IPS-18c (cell line): ENCODE data around the gene CACNA1G.

ENCODE experiments used
- H3K4me3 ChIP-seq: 2 replicates; pipeline ENCODE4 v1.7.0; 2013; ENCODE audit warnings: low read depth, mild to moderate bottlenecking, low read length, moderate library complexity; ENCODE audit not compliant: insufficient read depth
- H3K9me3 ChIP-seq: one replicate; pipeline ENCODE4 v1.6.1; 2013; ENCODE audit warnings: mild to moderate bottlenecking, low read length, moderate library complexity; ENCODE audit not compliant: control insufficient read depth, insufficient read depth

CACNA1G gene

DNA sequence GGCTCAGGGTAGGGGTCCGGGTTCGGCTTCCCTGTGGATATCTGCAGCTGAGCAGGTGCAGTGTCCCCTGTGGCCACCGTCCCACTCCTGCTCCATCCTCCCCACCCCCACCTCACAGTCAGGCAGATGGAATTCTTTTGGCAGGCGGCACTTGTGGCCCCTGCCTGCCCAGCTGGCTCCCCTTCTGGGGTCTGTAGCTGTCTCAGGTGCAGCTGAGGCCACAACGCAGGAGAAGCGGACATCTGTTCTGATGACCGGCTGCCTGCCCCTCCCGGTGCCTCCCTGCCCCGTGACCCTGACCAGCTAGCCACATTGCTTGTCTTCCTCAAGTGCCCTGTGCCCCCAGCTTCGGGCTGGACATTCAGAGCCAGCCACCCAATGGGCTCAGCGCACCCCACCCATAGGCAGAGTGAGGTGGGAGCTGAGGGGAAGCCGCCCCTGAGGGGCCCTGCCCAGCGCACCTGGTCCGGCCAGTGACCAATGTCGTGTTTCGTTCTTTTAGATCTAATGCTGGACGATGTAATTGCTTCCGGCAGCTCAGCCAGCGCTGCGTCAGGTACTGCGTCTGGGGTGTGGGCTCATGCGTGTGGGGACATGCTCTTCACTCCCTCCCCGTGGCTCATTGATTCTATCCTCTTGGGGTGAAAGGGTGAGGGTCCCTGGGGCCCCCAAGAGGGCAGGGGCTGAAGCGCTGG is 49.0 kb downstream of the CACNA1G start:
- Histone ChIP-seq H3K9me3 (no peaks in the 10 kb centered on the region), H3K4me3 (no peak overlapping the region)

DNA sequence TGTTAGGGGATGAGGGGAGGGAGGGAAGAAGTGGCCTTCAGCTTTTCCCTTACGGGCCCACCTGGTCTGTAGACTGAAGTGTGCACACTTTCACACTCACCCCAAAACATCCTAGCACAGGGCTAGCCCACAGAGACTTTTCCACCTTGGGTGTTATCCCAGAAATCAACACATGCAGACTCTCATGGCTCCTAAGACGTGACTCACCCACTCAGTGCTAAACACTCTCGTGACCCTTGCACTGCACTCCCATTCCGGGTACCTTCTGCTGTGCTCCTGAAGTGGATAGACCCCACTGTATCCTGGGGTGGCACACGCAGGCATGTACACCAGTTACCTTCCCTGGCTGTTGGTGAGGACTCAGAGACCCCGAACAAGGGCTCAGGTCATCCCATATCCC is 51.1 kb downstream of the CACNA1G start:
- Histone ChIP-seq H3K4me3 (no peak overlapping the region), H3K9me3 (no peaks in the 10 kb centered on the region)

DNA sequence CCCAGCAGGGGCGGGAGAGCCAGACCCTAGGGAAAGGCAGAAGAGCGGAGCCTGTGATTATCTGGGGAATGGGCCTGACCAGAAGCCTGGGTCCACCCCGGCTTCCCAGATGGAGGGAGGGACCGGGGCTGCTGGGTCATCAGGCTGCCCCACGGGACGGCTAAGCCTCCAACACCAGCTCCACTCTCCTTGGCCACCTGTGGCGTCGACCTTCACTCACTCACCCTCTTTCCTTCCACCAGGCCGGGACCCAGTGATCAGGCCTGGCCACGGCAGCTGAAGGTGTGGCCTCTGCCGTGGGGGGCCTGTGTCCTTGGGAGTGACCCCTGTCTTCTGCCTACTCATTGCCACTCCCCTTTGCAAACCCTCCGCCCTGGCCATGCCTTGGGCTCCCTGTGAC is 51.8 kb downstream of the CACNA1G start:
- H3K9me3 ChIP-seq: no peaks in the 10 kb centered on the region
- no peak overlapping the region for H3K4me3 ChIP-seq

DNA sequence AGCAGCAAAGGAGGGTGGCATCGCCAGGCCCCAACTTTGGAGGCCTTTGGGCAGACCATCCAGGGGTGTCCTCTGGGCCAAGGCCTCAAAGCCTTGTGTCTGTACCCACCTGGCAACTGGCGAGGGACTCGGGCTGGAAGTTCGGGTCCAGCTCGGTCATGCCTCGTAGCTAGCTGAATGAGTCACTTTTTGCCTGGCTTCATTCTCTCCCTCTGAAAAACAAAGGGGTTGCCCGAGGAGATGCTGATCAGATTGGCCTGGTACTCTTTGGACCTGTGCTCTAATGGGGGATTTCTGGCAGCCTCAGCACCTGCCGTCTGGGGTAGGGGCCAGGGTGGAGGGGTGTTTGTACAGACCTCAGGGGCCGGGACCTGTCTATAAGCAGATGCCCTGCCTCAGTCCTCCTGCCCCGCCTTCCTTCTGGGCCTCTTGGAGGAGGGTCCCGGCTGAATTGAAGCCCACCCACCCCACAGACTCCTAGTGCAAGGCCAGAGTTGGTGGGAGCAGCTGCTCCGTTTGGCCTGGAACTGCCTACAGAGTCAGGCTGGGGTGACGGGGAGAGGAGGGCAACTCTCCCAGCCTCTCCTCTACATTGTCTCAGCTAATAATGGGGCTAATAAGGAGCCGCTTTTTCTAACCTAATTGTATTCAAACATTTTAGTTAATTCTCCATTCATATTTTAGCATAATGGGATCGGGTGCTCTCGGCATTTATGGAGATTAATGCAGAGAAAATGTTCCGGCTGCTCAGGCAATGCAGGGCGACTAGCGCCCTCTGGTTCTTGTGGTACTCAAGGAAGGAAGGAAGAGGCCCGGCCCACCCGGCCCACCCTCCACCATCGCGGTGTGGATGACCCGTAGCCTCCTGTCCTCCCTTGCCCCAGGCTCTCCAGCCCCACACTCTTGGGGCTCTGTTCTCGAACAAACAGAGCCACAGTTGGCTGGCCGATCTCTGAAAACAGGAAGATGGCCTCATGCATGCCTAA is 52.8 kb downstream of the CACNA1G start:
- Histone ChIP-seq H3K9me3 (peaks cover 2% of the 10 kb centered on the region), H3K4me3 (no peak overlapping the region)

DNA sequence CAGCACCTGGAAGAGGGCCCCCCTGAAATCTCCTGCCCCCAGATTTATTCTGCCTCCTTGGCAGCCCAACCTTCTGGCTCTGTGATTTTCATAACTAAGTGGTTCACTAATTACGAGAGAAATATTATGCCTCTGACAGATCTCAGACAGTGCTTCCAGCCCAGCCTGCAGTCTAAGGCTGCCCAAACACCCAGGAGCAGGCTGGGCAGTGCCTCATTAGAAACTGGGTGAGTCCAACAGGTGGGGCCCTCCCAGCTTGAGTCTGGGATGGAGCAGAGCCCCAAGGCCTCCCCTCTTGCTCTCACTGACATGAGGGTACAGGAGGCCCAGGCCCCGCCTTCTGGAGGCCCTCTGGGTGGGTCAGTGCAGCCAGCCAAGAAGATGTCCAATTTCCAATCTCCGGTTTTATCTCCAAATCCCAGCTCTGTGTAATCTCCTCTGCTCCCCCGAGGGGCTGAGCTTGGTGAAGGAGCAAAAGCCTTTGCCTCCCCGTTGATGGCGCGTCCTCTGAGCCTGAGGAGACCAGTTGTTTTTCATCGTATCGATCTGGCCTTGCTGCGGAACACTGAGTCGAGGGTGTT is 54.0 kb downstream of the CACNA1G start:
- Histone ChIP-seq H3K4me3 (no peak overlapping the region), H3K9me3 (peaks cover 2% of the 10 kb centered on the region)

DNA sequence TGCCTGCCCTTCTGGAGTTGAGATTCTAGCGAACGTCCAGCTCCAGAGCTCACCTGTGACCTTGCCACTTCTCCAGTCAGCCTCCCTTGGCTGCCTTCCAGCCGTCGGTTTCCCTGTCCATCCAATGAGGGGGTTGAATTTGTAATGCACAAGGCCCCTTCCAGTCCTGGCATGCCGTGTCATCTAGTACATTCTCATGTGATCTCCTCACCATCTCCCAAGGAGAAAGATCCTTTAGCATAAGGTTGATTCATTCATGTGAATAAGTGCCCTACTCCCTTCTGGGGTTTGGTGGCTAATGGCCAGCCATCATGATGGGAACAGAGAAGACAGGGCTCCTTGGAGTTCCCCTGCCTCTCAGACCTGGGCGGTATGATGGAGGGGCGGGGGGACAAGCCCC is 55.3 kb downstream of the CACNA1G start:
- peaks cover 2% of the 10 kb centered on the region for H3K9me3 ChIP-seq
- H3K4me3 ChIP-seq: no peak overlapping the region

DNA sequence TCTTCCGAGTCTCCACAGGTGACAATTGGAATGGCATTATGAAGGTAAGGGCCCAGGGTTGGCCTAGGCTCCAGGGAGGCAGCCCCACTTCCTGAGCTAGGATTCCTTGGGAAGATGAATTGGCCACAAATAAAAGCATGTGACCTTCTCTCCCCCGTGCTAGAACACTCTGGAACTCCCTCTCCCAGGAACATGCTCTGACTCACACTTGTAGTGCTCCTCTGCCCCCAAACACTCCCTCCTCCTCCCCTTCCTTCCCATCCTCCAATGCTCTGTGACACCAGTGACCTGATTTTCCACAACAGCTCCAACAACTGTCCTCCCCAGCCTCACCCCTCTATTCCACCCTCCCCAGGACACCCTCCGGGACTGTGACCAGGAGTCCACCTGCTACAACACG is 57.8 kb downstream of the CACNA1G start:
- Histone ChIP-seq H3K9me3 (peaks cover 2% of the 10 kb centered on the region), H3K4me3 (no peak overlapping the region)

DNA sequence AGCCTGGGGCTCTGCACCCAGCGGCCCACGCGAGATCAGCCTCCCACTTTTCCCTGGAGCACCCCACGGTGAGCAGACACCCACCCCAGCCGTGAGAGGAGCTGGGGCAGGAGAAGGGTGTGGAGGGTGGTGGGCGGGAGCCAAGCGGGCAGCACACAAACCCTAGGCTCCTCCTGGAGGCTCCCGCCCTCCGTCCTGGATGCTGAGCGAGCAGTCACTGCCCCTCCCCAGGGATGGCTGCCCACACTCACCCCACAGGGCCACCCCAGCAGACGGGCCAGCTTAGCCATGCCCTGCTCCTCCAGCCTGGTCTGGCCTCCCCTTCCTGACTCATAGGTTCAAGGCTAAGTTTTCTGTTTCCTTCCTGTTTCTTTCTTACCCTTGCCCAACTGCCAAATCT is 58.4 kb downstream of the CACNA1G start:
- H3K9me3 ChIP-seq: peaks cover 2% of the 10 kb centered on the region
- H3K4me3 ChIP-seq: no peak overlapping the region

DNA sequence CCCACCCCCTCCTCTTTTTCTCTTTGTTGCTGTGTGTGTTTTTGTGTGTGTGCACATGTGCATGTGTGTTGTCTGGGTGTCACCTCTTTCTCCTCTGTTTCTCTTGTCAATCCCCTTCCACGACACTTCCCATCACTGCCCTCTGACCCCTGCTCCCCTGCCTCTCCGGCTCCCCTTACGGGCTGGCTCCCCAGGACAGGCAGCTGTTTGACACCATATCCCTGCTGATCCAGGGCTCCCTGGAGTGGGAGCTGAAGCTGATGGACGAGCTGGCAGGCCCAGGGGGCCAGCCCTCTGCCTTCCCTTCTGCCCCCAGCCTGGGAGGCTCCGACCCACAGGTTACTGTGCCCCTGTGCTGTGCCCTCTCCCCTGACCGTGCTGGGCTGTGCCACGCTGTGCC is 59.0 kb downstream of the CACNA1G start:
- Histone ChIP-seq H3K9me3 (peaks cover 2% of the 10 kb centered on the region), H3K4me3 (no peak overlapping the region)

DNA sequence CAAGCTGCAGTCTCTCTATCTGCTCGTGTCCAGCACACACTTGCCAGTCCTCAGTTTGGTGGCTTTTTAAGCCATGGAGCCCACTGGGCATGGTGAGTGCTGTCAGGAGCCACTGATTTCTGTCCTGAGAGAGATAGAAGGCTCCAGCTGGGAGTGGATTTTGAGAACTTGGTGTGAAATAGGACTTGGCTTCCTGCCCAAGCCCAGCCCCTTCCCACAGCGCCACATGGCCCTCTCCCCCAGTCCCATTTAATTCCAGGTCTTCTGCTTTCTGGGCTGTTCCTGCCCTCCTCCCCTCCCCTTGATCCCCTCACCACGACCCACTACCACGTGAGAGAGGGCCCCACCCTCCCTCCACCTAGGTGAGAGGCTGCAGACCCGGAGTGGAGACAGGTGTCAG is 59.7 kb downstream of the CACNA1G start:
- peaks cover 2% of the 10 kb centered on the region for H3K9me3 ChIP-seq

DNA sequence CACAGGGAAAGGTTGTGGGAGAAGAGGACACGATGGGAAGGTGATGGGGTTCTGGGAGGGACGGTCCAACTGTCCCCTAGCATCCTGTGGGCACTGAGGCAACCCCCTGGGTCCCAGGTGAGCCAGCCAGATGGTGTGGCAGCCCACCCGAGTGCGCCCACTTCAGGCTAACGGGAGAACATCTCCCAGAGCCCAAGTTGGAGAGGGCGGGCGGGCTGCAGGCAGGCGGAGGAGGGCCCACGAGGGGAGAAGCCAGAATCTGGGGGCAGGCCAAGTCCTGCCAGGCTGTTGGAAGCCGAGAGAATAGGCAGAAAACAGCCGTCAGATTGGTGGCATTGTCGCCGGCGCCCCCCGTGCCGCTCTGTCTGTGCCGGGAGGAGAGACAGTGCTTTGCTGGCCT is 60.3 kb downstream of the CACNA1G start:
- Histone ChIP-seq H3K4me3 (no peak overlapping the region), H3K9me3 (peaks cover 2% of the 10 kb centered on the region)

More for the DNA sequence above, 59.7 kb downstream of the CACNA1G start:
- H3K4me3 ChIP-seq: no peak overlapping the region

DNA sequence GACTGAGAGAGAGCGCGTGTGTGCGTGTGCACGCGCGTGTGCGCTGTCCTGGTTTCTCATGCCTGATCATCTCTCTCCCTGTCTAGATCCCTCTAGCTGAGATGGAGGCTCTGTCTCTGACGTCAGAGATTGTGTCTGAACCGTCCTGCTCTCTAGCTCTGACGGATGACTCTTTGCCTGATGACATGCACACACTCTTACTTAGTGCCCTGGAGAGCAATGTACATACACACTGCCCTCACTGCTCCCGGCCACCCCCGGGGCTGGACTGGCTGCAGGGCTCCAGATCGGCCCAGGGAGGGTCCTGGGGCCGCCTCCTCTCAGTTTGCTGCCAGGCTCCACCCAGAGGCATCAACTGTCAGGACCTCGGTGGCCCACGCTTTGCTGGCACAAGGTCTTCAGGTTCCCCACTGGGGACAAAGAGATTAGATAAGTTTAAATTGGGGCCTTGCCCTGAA is 61.1 kb downstream of the CACNA1G start:
- Histone ChIP-seq H3K4me3 (no peak overlapping the region; the same call in 1 of the 2 replicates), H3K9me3 (peaks cover 2% of the 10 kb centered on the region)

DNA sequence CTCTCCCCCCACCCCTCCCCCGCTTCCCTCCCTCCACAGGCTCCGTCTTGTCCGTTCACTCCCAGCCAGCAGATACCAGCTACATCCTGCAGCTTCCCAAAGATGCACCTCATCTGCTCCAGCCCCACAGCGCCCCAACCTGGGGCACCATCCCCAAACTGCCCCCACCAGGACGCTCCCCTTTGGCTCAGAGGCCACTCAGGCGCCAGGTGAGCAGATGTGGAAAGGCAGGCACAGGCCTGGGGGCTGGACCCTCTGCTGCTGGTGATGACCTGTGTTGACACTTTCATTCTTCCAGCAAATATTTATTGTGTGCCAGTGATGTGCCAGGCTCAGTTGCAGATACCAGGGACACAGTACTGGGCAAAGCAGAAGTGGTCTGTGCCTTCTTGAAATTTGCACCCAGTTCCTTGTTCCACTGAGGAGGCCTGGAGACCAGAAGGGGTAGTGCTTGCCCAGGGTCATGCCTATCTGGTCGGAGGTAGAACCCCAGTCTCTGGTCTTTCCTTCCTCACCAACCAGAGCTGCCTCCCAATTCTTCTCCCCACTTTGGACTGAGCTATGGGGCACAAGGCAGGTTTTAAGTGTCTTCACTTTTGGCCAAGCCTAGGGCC is 63.9 kb downstream of the CACNA1G start:
- Histone ChIP-seq H3K9me3 (no peaks in the 10 kb centered on the region), H3K4me3 (no peak overlapping the region)

DNA sequence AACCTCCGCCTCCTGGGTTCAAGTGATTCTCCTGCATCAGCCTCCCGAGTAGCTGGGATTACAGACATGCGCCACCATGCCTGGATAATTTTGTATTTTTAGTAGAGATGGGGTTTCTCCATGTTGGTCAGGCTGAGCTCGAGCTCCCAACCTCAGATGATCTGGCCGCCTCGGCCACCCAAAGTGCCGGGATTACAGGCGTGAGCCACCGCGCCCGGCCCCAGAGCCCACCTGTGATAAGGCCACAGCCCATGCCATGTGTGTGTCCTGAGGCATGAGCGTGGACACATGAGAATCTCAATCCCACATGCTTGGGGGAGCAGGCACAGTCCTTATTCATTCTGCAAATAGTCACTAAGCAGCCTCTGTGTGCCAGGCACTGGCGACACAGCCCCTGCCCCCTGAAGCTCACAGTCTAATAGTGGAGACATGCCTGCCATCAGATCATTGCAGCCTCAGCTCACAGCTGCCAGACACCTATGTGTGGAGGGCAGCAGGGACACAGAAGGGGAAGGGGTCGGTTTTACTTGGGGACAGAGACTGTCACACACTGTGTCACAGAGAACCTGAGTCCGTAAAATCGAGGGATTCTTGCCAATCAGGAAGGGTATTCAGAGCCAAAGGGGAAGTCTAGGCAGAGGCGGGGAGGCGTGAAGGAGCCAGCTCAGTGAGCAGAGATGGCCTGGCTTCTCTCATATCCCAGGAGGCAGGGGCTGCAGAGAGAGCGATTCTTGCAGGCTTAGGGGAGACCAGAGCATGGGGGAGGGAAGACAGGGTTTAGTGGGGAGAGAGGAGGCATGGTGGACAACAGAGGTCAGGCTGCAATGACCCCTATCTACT is 64.7 kb downstream of the CACNA1G start:
- Histone ChIP-seq H3K9me3 (no peaks in the 10 kb centered on the region), H3K4me3 (no peak overlapping the region)

DNA sequence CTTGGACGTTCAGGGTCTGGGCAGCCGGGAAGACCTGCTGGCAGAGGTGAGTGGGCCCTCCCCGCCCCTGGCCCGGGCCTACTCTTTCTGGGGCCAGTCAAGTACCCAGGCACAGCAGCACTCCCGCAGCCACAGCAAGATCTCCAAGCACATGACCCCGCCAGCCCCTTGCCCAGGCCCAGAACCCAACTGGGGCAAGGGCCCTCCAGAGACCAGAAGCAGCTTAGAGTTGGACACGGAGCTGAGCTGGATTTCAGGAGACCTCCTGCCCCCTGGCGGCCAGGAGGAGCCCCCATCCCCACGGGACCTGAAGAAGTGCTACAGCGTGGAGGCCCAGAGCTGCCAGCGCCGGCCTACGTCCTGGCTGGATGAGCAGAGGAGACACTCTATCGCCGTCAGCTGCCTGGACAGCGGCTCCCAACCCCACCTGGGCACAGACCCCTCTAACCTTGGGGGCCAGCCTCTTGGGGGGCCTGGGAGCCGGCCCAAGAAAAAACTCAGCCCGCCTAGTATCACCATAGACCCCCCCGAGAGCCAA is 65.6 kb downstream of the CACNA1G start:
- no peak overlapping the region for H3K4me3 ChIP-seq
- no peaks in the 10 kb centered on the region for H3K9me3 ChIP-seq

DNA sequence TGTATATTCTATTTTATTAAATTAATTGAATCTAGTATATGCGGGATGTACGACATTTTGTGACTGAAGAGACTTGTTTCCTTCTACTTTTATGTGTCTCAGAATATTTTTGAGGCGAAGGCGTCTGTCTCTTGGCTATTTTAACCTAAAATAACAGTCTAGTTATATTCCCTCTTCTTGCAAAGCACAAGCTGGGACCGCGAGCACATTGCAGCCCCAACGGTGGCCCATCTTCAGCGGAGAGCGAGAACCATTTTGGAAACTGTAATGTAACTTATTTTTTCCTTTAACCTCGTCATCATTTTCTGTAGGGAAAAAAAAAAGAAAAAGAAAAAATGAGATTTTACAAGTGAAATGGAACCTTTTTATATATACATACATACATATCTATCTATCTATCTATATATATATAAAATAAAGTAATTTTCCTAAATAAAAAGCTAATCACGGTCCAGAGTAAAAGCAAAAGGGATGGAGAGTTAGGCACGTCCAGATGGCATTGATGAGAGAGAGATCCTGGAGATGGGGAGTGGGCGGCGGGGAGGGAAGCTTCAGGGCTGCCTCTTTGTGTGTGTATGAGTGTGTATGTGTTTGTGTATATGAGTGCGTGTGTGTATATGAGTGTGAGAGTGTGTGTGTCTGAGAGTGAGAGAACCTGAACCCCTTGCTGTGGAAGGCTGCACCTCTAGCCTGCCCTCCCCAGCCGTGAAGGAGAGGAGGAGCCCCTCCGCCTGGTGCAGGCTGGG is 66.7 kb downstream of the CACNA1G start:
- Histone ChIP-seq H3K4me3 (no peak overlapping the region), H3K9me3 (no peaks in the 10 kb centered on the region)
